HG02642 (cell line): Measurements from ENCODE around the gene EGFL7.

Experiments used
- ATAC-seq: cut with Tn5 transposase; IDR thresholded peaks from one replicate; pipeline ENCODE4 v1.9.1; 2021; ENCODE audit warnings: mild to moderate bottlenecking; ENCODE audit not compliant: unreplicated experiment, poor library complexity

The EGFL7 gene

DNA sequence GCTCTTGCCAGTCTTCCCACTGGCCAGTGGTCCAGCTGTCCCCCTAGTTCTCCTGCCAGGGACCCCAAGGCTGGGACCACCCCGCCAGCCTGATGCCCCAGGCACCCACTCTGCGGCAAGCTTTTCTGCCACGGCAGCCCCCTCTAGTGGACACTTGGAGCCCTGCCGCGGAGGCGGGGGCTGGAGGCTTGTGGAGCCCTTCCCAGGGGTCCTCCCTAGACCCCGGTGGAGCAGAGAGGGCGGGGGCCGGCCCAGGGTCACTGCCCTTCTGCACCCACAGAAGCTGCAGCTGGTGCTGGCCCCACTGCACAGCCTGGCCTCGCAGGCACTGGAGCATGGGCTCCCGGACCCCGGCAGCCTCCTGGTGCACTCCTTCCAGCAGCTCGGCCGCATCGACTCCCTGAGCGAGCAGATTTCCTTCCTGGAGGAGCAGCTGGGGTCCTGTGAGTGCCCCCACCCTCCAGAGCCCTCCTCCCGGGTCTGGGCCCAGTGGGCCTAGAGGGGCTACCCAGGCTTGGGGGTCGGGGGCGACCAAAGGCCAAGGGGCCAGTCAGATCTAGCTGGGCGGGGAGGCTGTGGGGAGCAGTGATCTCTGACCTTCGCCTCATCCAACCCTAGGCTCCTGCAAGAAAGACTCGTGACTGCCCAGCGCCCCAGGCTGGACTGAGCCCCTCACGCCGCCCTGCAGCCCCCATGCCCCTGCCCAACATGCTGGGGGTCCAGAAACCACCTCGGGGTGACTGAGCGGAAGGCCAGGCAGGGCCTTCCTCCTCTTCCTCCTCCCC lies 9.1 kb downstream of the EGFL7 start:
- no peak for ATAC-seq

- no peak for ATAC-seq
Measured at GRCh38 chr9:136672431-136673087, 9.8 kb downstream of the EGFL7 start.

DNA sequence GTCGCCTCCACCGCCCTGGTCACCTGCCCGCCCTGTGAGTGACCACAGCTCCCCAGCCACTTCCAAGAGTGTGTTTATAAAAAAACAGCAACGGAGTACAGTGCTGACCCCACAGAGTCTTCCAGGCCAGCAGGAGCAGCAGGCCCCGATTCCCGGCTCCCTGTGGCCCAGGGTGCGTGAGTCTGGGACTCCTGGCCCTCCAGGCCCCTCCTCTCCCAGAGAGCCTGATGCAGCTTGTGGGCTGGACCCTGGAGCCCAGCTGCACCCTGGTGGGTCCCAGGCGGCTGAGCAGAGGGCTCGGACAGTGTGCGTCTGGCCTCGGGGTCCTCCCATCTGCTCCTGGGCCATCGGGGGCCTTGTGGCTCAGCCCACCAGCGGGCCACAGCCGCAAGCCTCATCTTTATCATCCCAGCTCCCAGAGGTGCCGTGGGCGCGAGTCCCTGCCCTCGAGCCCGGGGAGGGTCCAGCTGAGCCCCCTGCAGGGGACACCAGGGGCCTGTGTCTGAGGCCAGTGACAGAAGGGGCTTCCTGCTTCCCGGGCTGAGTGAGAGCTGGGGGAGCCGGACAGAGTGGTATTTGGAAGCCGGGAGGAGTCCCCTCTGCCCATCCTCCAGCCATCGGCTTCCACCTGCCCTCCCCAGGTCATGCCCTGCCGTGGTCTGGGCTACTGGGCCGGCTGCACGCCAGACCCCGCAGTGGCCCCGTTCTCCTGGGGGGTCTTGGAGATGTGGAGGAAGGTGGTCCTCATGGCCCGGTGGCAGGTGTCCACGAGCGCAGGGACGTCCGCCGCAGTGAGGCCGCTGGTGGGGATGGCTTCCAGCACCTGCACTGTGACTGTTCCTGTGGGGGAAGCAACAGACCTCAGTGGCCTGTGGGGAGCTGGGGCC lies 10.6 kb downstream of the EGFL7 start:
- no peak for ATAC-seq

GRCh38 chr9:136673975-136674785 lies 11.5 kb downstream of the EGFL7 start:
- no peak for ATAC-seq

DNA sequence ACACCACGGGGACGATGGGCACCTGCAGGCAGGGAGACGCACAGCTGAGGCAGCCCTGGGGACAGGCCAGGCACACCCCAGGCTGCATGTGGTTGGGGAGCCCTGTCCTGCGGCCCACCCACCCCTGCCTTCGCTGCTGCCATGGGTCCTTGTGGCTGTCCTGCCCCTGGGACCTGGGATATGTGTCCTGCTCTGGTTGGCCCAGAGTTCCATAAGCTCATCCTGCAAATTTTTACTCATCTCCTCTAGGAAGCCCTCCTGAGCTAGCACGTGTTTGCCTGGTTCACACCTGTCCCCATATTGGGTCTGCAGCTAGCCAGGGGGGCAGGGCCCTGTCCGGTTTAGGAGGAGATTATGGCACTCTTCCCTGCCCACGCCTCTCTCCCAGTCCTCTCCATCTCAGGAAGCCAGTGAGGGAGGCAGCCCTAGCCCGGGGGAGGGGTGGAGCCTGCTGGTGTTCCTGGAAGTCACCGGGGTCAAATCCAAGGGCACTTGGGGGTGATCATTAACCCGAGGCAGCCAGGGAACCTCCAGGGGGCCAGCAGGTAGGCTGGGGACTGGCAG lies 12.2 kb downstream of the EGFL7 start:
- ATAC-seq, result no peak

DNA sequence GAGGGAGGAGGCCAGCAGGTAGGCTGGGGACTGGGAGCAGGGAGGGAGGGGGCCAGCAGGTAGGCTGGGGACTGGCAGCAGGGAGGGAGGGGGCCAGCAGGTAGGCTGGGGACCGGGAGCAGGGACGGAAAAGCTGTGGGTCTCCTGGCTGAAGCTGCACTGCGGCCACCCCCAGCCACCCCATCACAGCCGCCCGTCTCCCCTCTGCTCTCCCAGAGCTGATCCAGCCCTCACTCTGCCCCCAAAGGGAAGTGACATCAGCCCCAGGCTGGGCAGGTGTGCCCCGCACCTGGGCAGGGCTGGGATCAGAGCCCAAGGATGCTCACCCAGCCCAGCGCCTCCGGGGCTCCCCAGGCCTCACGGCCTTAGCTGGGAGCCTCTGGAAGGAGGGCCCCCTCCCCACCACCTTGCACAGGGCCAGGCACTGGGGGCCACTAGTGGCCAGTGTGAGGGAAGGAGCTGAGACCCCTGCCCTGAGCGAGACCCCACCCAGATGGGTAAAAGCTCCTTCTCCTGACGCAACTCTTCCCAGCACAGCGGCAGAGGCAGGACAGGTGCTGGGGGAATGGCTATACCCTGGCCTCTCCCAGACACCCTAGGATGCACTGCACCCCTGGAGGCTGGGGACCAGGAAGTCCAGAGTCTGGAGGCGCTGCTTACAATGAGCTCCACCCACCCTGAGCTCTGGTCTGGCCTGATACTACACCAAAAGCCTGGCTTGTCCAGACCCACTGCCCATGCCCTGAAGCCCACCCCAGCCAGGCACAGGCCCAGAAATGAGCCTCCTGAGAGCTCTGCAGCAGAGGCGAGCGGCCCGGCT lies 13.0 kb downstream of the EGFL7 start:
- no peak for ATAC-seq

DNA sequence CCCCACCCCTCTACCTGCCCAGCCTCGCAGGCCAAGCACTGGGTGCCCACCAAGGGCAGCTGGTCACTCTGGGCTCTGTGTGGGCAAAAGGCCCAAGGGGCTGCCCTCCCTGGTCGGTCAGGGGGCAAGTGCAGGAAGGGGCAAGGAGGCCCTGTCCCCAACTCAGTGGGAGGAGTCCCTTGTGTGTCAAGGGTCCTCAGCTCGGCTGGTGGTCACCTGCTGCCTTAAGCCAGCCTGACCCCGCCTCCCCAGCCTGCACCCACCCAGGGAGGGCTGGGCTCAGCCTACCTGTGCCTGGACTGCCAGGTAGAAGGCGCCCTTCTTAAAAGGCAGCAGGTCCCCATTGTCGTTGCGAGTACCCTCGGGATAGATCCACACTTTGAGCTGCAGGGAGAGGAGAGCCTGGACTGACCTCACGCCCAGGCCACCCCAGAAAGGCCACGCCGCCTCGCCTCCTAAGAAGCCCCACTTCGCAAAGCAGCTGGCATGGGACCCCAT lies 13.6 kb downstream of the EGFL7 start:
- ATAC-seq, result no peak

GRCh38 chr9:136676920-136677686 lies 14.4 kb downstream of the EGFL7 start:
- ATAC-seq, result no peak

- ATAC-seq, result no peak
Measured at GRCh38 chr9:136678034-136678433, 15.3 kb downstream of the EGFL7 start.

GRCh38 chr9:136678624-136679023 lies 15.9 kb downstream of the EGFL7 start:
- ATAC-seq, result no peak

DNA sequence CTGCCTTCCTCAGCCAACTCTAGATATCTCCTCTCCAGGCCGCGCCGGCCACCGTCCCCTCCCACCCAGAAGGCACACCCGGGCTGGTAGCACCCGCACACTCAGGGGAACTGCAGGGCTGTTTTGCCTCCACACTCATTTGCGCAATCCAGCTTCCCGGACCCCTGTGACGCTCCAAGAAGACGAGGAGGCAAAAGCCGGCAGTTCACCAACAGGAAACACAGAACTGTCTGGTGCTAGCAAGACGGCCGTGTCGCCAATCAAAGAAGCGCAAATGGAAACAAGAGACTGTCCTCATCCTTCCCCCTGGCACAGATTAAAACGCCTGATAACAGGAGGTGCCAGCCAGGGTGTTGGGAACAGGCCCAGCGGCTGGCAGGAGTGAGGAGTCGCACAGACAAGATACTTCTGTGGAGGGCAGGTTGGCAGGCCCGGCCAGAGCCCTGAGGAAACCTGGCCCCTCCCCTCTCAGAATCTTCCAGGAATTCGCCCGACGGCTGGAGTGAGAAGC lies 16.8 kb downstream of the EGFL7 start:
- ATAC-seq, result no peak

- no peak for ATAC-seq
Measured at GRCh38 chr9:136681029-136681428, 18.3 kb downstream of the EGFL7 start.

DNA sequence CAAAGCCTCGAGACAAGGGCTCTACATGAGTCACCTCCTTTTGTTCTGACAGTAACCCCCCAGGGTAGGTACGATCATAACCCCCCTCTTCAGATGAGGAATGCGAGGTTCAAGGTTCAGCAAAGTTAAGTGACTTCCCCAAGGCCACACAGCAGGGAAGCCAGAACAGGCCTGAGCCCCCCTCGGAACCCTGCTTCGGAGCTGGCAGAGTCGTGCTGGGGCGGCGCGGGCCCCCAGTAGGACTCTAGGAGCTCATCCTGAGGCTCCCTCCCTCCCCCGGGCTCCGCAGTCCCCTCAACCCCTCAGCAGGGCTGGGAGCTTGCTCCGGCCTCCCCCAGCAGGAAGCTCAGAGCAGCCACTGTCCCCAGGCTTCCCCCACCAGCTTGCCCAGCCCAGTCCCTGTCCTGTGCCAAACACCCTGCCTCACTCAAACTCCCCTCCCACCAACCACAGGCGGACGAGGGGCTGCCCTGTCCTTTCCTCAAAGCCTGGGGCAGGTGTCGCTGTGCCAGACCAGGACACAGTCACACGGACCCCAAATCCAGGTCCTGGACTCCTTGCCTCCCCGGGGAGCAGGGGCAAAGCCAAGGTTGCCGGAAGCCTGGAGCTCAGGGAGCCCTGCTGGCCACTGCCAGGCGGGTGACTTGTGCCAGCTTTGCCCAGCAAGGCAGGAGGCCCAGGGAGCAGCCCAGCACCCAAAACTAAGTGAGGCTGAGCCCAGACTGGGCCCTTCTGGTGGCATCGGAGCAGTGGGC lies 19.4 kb downstream of the EGFL7 start:
- ATAC-seq, result no peak

GRCh38 chr9:136682710-136683109 lies 20.0 kb downstream of the EGFL7 start:
- no peak for ATAC-seq

- no peak for ATAC-seq
Measured at GRCh38 chr9:136683173-136683745, 20.5 kb downstream of the EGFL7 start.

DNA sequence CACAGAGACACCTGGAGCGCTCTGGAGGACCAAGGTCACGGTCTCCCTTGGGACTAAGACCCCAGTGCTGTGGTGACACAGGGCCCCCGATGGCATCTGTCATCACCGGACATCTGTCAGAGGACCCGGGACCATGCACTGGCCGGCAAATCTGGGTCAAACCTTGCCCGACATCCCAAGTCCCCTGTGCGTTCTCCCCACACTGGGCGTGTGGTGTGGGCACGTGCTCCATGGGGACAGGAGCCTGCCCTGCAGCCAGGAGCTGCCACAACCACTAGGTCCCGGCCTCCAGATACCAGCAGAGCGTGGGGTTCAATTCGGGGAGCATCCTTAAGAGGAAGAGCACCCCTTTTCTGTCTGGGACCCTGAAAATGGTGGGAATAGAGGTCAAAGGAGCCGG lies 21.0 kb downstream of the EGFL7 start:
- ATAC-seq, result no peak

GRCh38 chr9:136684339-136684738 lies 21.6 kb downstream of the EGFL7 start:
- ATAC-seq, result no peak
